Measurements from ENCODE around the gene PAPSS1.

GRCh38 chr4:107709916-107710315 is 10.1 kb downstream of the PAPSS1 start:
- TF ChIP-seq POLR2A (IDR thresholded peaks at IDR 0.05) (no peak), CTCF (IDR thresholded peaks at IDR 0.05) (no peak)

Measured in lower leg skin (tissue), 3 donors.